Large intestine (tissue), 3 donors: ENCODE results near the gene HS6ST2. TPM values are rescaled to one million over a fixed set of nuclear protein-coding genes. Genes with fewer than 3 reads are reported as not detected.

Experiments used
- DNase-seq, 2 donors: peaks; one replicate each; pipeline versions ENCODE4 v3.0.0 to v3.0.0-alpha.2; 2013
- H3K27ac ChIP-seq: one replicate; pipeline ENCODE4 v1.5.1; 2013; ENCODE audit warnings: low read length
- H3K27me3 ChIP-seq: 2 replicates; pipeline ENCODE4 v1.6.1; 2013; ENCODE audit warnings: low read length; ENCODE audit not compliant: control insufficient read depth, insufficient read depth
- H3K36me3 ChIP-seq: 2 replicates; pipeline ENCODE4 v1.6.1; 2013; ENCODE audit warnings: low read length; ENCODE audit not compliant: control insufficient read depth, insufficient read depth
- H3K4me1 ChIP-seq: one replicate; pipeline ENCODE4 v1.6.1; 2013; ENCODE audit warnings: low read length; ENCODE audit not compliant: control insufficient read depth, insufficient read depth
- H3K4me3 ChIP-seq: one replicate; pipeline ENCODE4 v1.5.1; 2013; ENCODE audit warnings: low read length
- H3K9me3 ChIP-seq: one replicate; pipeline ENCODE4 v1.6.1; 2013; ENCODE audit warnings: mild to moderate bottlenecking, low read depth, low read length, moderate library complexity; ENCODE audit not compliant: control insufficient read depth
- WGBS: methylation state at CpG from one replicate; pipeline ENCODE4 v1.1.5; 2013; ENCODE audit warnings: low lambda C conversion rate; ENCODE audit not compliant: insufficient coverage; 5-methylcytosine and 5-hydroxymethylcytosine counted together
- polyA plus RNA-seq: library from polyadenylated mRNA; unstranded; fragments of 120-200 nt; gene quantifications from one replicate; pipeline ENCODE4 v1.2.1, GENCODE V29; 2013

Gene HS6ST2
- polyA plus RNA-seq, 1 donor = 0.97 TPM

GRCh38 chrX:132745593-132745992 lies 212.8 kb downstream of the HS6ST2 start:
- no peak overlapping the region for H3K4me3 ChIP-seq
- H3K27me3 ChIP-seq = no peaks in the 10 kb centered on the region
- no peaks in the 10 kb centered on the region for H3K36me3 ChIP-seq
- no peak for DNase-seq
- no peaks in the 10 kb centered on the region for H3K4me1 ChIP-seq
- no CpG with 5 or more reads among the region's 2 CpGs for WGBS
- H3K9me3 ChIP-seq = no peaks in the 10 kb centered on the region
- no peak overlapping the region for H3K27ac ChIP-seq

- H3K27ac ChIP-seq = no peak overlapping the region
- no peaks in the 10 kb centered on the region for H3K36me3 ChIP-seq
- H3K27me3 ChIP-seq = no peaks in the 10 kb centered on the region
- WGBS = no CpG with 5 or more reads among the region's 1 CpG
- H3K4me3 ChIP-seq = no peak overlapping the region
- no peak for DNase-seq
- H3K9me3 ChIP-seq = no peaks in the 10 kb centered on the region
- H3K4me1 ChIP-seq = no peaks in the 10 kb centered on the region
These were observed 214.0 kb downstream of the HS6ST2 start for GRCh38 chrX:132744470-132744869.

- Histone ChIP-seq H3K4me3 (no peak overlapping the region), H3K27ac (no peak overlapping the region), H3K36me3 (no peaks in the 10 kb centered on the region), H3K27me3 (peaks cover 2% of the 10 kb centered on the region), H3K9me3 (no peaks in the 10 kb centered on the region), H3K4me1 (no peaks in the 10 kb centered on the region)
- no peak for DNase-seq
- no CpG with 5 or more reads among the region's 3 CpGs for WGBS
These were observed 215.3 kb downstream of the HS6ST2 start for GRCh38 chrX:132743086-132743485.

DNA sequence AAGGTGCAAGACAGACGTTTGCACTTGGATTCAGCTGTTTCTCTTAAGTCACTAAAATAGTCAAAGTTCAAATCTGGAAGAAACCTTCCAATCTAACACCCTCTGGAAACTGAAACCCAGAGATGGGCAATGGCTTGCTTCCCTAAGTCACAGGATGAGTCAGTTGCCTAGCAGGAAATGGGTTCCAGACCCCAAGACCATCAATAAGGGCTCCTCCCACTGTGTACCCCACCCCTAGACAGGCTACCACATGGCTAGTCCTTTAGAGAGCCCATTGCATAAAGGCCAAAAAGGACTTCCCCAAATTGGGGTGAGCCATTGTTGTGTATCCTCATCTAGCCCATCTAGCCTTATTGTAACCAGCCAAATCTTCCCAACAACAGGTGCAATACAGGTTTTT lies 216.2 kb downstream of the HS6ST2 start:
- no peak overlapping the region for H3K4me3 ChIP-seq
- H3K27ac ChIP-seq = no peak overlapping the region
- H3K27me3 ChIP-seq = peaks cover 2% of the 10 kb centered on the region
- DNase-seq = no peak
- no CpG with 5 or more reads among the region's 1 CpG for WGBS
- H3K9me3 ChIP-seq = no peaks in the 10 kb centered on the region
- H3K36me3 ChIP-seq = no peaks in the 10 kb centered on the region
- no peaks in the 10 kb centered on the region for H3K4me1 ChIP-seq

GRCh38 chrX:132741689-132742088 lies 216.7 kb downstream of the HS6ST2 start:
- no peak for DNase-seq
- Histone ChIP-seq H3K4me3 (no peak overlapping the region), H3K27me3 (peaks cover 2% of the 10 kb centered on the region), H3K36me3 (no peaks in the 10 kb centered on the region), H3K9me3 (no peaks in the 10 kb centered on the region), H3K27ac (no peak overlapping the region), H3K4me1 (no peaks in the 10 kb centered on the region)
- no CpG with 5 or more reads among the region's 2 CpGs for WGBS

DNA sequence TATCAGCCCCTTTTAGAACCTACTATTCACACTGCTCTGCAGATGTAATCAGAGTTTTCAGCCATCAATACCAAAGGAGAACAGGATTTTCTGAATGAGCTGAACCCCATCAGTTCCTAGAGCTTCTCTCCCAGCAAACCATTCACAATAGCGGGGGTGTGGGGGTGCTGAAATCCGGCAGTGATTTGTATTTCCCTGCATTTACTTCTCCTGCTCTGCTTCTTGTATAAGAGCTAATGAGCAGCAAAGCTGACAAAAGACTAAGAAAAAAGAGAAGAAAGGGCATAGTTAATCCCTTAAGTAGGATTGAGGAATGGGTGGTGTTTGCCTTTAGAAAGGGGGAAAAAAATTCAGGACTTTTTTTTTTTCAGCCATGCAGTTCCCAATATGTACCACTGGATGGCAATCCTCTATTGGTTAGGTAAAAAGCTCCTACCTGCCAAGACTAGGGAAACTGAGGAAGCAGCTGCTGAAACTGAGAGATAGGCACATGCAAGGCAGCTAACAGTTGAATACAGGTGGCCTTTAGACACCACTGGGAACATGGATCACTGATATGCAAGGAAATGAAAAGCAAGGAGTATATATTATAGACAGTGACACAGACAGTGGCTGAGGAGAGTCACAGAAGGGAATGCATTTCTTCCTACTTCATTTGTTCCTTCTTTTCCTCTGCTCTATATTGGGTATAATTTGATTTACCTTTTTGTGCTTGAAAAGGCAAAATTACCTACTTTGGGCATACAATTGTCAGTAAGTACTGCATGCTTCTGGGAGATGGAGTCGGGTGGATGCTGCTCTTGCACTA lies 217.9 kb downstream of the HS6ST2 start:
- Histone ChIP-seq H3K4me1 (no peaks in the 10 kb centered on the region), H3K36me3 (no peaks in the 10 kb centered on the region), H3K27ac (no peak overlapping the region), H3K27me3 (peaks cover 2% of the 10 kb centered on the region), H3K4me3 (no peak overlapping the region), H3K9me3 (no peaks in the 10 kb centered on the region)
- DNase-seq = no peak
- 20% methylated on average over 1 of the region's 3 CpGs for WGBS

DNA sequence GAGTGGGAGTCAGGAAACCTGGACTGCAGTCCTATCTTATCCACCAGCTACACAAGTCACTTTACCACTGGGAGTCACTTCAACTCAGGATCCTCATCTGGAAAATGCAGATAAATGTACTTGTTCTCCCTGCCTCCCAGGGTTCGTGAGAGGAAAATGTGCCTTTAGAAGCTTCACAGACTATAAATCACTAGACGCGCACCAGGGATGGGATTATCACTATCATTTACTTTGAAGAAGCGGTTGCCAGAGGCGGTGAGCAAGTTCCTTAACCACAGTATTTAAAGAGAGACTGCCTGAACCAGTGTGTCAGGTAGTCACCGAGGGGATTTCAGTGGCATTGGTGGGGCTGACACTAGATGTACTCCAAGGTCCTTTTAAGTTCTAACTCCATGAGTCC lies 219.5 kb downstream of the HS6ST2 start:
- WGBS = no CpG with 5 or more reads among the region's 6 CpGs
- Histone ChIP-seq H3K9me3 (no peaks in the 10 kb centered on the region), H3K27me3 (peaks cover 2% of the 10 kb centered on the region), H3K4me1 (no peaks in the 10 kb centered on the region), H3K36me3 (no peaks in the 10 kb centered on the region), H3K4me3 (no peak overlapping the region), H3K27ac (no peak overlapping the region)
- DNase-seq = no peak

- no CpG with 5 or more reads among the region's 5 CpGs for WGBS
- Histone ChIP-seq H3K9me3 (no peaks in the 10 kb centered on the region), H3K36me3 (no peaks in the 10 kb centered on the region), H3K4me1 (no peaks in the 10 kb centered on the region), H3K27me3 (peaks cover 2% of the 10 kb centered on the region), H3K4me3 (no peak overlapping the region), H3K27ac (no peak overlapping the region)
- no peak for DNase-seq
These were observed 220.7 kb downstream of the HS6ST2 start for GRCh38 chrX:132737743-132738142.

DNA sequence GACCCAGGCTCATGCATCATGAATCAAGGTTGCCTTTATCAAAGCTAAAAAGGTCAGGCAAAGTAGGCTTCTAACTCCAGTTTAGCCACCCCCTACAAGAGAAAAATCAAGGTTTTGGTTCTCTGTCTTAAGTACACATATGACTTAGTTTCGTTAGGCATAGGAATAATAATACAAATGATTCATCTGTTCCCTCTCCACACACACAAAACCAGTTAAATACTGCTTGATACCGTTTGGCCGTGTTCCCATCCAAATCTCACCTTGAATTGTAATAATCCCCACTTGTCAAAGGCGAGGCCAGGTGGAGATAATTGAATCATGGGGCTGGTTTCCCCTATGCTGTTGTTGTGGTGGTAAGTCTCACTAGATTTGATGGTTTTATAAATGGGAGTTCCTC lies 226.2 kb downstream of the HS6ST2 start:
- no peak overlapping the region for H3K4me3 ChIP-seq
- H3K4me1 ChIP-seq = no peaks in the 10 kb centered on the region
- no peaks in the 10 kb centered on the region for H3K9me3 ChIP-seq
- no peaks in the 10 kb centered on the region for H3K27me3 ChIP-seq
- H3K36me3 ChIP-seq = no peaks in the 10 kb centered on the region
- WGBS = no CpG with 5 or more reads among the region's 4 CpGs
- DNase-seq = no peak
- H3K27ac ChIP-seq = no peak overlapping the region

DNA sequence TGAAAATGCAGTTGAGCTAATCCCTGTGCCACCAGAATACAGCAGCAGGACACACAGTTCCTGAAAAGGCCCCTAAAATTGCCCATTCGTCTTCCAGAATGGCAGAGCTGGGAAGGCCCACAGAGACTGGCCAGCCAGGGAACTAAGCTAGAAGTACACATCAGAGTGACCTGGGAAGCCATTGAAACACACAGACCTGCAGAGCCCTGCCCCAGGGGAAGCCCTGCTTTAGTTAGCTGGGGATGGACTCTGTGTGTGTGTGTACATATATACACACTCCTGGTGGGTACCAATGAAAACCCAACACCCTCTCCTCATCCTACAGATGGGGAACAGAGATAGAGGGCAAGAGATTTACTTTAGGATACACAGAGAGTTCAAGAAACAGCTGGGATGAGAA lies 227.7 kb downstream of the HS6ST2 start:
- no peak for DNase-seq
- WGBS = no CpG with 5 or more reads among the region's 1 CpG
- H3K27me3 ChIP-seq = no peaks in the 10 kb centered on the region
- H3K4me1 ChIP-seq = no peaks in the 10 kb centered on the region
- H3K27ac ChIP-seq = no peak overlapping the region
- H3K9me3 ChIP-seq = no peaks in the 10 kb centered on the region
- H3K36me3 ChIP-seq = no peaks in the 10 kb centered on the region
- no peak overlapping the region for H3K4me3 ChIP-seq

GRCh38 chrX:132730266-132730665 lies 228.2 kb downstream of the HS6ST2 start:
- Histone ChIP-seq H3K27ac (no peak overlapping the region), H3K36me3 (no peaks in the 10 kb centered on the region), H3K4me3 (no peak overlapping the region), H3K9me3 (no peaks in the 10 kb centered on the region), H3K4me1 (no peaks in the 10 kb centered on the region), H3K27me3 (no peaks in the 10 kb centered on the region)
- DNase-seq = no peak
- WGBS = no CpG with 5 or more reads among the region's 10 CpGs
